IMR-90 (cell line): ENCODE data around the gene ARFGEF3.

Source experiments
- CEBPB ChIP-seq: IDR thresholded peaks from 2 replicates; pipeline ENCODE4 v1.6.1; 2012; ENCODE audit warnings: low read depth, low read length, improper control_type of control experiment
- FOS ChIP-seq: fragments of 150-350 bp; IDR thresholded peaks from 2 replicates; pipeline ENCODE4 v1.6.1; 2016; ENCODE audit warnings: low read depth, low read length
- MXI1 ChIP-seq: IDR thresholded peaks from 2 replicates; pipeline ENCODE4 v1.6.1; 2012; ENCODE audit warnings: low read depth, mild to moderate bottlenecking, low read length, moderate library complexity, borderline replicate concordance
- POLR2A ChIP-seq: IDR thresholded peaks from 2 replicates; pipeline ENCODE4 v1.6.1; 2012; ENCODE audit warnings: mild to moderate bottlenecking, low read depth, low read length
- RAD21 ChIP-seq: IDR thresholded peaks from 2 replicates; pipeline ENCODE4 v1.6.1; 2012; ENCODE audit warnings: low read length, improper control_type of control experiment
- RCOR1 ChIP-seq: IDR thresholded peaks from 2 replicates; pipeline ENCODE4 v1.6.1; 2012; ENCODE audit warnings: mild to moderate bottlenecking, low read length, improper control_type of control experiment; ENCODE audit not compliant: insufficient replicate concordance
- TF ChIP-seq, protein P1 (sequence below): conservative IDR thresholded peaks from 2 replicates; pipeline ENCODE4 v1.5.1; 2012; ENCODE audit warnings: mild to moderate bottlenecking, low read depth, low read length, improper control_type of control experiment
- TF ChIP-seq, protein P2 (sequence below): fragments of 150-350 bp; IDR thresholded peaks from 2 replicates; pipeline ENCODE4 v1.6.1; 2016; ENCODE audit warnings: low read depth, mild to moderate bottlenecking, low read length, moderate library complexity, borderline replicate concordance

DNA sequence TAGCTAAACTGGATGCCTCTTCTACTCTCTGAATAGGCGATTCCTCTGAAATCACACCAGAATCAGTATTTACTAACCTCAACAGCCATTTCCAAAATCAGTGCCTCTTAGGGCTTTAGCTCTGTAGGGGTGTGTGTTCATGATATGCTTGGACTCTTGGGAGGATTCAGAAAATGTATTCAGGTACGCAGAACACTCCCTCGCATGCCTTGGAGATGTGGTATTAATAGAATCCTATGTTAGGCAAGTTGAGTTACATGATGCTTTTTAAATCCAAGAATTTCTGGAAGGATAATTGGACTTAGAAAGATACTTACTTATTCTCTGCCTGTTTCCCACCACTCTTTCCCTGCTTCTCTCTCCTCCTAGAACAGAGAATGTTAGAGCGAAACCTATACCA, 88.3 kb downstream of the ARFGEF3 start:
- TF ChIP-seq, protein P1, sequence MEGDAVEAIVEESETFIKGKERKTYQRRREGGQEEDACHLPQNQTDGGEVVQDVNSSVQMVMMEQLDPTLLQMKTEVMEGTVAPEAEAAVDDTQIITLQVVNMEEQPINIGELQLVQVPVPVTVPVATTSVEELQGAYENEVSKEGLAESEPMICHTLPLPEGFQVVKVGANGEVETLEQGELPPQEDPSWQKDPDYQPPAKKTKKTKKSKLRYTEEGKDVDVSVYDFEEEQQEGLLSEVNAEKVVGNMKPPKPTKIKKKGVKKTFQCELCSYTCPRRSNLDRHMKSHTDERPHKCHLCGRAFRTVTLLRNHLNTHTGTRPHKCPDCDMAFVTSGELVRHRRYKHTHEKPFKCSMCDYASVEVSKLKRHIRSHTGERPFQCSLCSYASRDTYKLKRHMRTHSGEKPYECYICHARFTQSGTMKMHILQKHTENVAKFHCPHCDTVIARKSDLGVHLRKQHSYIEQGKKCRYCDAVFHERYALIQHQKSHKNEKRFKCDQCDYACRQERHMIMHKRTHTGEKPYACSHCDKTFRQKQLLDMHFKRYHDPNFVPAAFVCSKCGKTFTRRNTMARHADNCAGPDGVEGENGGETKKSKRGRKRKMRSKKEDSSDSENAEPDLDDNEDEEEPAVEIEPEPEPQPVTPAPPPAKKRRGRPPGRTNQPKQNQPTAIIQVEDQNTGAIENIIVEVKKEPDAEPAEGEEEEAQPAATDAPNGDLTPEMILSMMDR: no peak
- TF ChIP-seq FOS: no peak
- TF ChIP-seq RAD21: no peak
- no peak for TF ChIP-seq MXI1
- no peak for TF ChIP-seq CEBPB
- TF ChIP-seq, protein P2, sequence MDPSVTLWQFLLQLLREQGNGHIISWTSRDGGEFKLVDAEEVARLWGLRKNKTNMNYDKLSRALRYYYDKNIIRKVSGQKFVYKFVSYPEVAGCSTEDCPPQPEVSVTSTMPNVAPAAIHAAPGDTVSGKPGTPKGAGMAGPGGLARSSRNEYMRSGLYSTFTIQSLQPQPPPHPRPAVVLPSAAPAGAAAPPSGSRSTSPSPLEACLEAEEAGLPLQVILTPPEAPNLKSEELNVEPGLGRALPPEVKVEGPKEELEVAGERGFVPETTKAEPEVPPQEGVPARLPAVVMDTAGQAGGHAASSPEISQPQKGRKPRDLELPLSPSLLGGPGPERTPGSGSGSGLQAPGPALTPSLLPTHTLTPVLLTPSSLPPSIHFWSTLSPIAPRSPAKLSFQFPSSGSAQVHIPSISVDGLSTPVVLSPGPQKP: no peak
- TF ChIP-seq POLR2A: no peak
- no peak for TF ChIP-seq RCOR1
